Neutrophil (primary cell): Measurements from ENCODE around the gene RSPRY1.
"Not testable (repeated sequence)": the region's sequence is repeated elsewhere in the genome, so short reads cannot be mapped to it uniquely, and the experiment has no call there.

Source experiments
- H3K27ac ChIP-seq: fragments of 200-600 bp; sonication (generic); 2 replicates; pipeline ENCODE4 v1.5.1; 2016; ENCODE audit warnings: mild to moderate bottlenecking, moderate library complexity
- H3K27me3 ChIP-seq: fragments of 200-600 bp; sonication (generic); 2 replicates; pipeline ENCODE4 v1.6.0; 2016; ENCODE audit warnings: mild to moderate bottlenecking
- H3K36me3 ChIP-seq: fragments of 200-600 bp; sonication (generic); 2 replicates; pipeline ENCODE4 v1.5.1; 2017
- H3K4me1 ChIP-seq, 2 experiments: fragments of 200-600 bp in 1 of 2; sonication (generic) in 1 of 2; 1 replicate in 1 of 2; 2 replicates in 1 of 2; pipeline versions ENCODE4 v1.5.1 to v1.6.1; 2013 to 2016; ENCODE audit warnings: low read depth in 1 of 2, low read length in 1 of 2, mild to moderate bottlenecking in 1 of 2, moderate library complexity in 1 of 2; ENCODE audit not compliant: control insufficient read depth in 1 of 2, insufficient read depth in 1 of 2
- H3K4me3 ChIP-seq, 2 experiments: fragments of 200-600 bp in 1 of 2; sonication (generic) in 1 of 2; 1 replicate in 1 of 2; 2 replicates in 1 of 2; pipeline ENCODE4 v1.5.1; 2013 to 2016; ENCODE audit warnings: low read depth in 1 of 2, low read length in 1 of 2, mild to moderate bottlenecking in 1 of 2, moderate library complexity in 1 of 2
- H3K9me3 ChIP-seq: fragments of 200-600 bp; sonication (generic); 2 replicates; pipeline ENCODE4 v1.5.1; 2016
- TF ChIP-seq, protein P1 (sequence below): fragments of 200-600 bp; sonication (generic); IDR thresholded peaks from 2 replicates; pipeline ENCODE4 v1.5.1; 2016; ENCODE audit warnings: antibody characterized with exemption

The RSPRY1 gene

DNA sequence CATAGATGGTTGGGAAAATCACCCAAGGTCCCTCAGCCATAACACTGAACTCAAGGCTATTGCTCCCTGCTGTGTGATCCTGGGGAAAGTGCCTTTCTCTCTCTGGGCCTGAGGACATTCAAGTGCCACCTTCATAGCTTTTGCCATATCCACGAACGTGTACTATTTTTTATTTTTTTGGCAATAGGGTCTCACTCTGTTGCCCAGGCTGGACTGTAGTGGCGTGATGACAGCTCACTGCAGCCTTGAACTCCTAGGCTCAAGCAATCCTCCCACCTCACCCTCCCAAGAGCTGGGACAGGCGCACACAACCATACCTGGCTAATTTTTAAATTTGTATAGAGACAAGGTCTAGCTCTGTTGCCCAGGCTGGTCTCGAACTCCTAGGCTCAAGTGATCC is 87.7 kb downstream of the RSPRY1 start:
- H3K27ac ChIP-seq, result no peak overlapping the region
- TF ChIP-seq, protein P1, sequence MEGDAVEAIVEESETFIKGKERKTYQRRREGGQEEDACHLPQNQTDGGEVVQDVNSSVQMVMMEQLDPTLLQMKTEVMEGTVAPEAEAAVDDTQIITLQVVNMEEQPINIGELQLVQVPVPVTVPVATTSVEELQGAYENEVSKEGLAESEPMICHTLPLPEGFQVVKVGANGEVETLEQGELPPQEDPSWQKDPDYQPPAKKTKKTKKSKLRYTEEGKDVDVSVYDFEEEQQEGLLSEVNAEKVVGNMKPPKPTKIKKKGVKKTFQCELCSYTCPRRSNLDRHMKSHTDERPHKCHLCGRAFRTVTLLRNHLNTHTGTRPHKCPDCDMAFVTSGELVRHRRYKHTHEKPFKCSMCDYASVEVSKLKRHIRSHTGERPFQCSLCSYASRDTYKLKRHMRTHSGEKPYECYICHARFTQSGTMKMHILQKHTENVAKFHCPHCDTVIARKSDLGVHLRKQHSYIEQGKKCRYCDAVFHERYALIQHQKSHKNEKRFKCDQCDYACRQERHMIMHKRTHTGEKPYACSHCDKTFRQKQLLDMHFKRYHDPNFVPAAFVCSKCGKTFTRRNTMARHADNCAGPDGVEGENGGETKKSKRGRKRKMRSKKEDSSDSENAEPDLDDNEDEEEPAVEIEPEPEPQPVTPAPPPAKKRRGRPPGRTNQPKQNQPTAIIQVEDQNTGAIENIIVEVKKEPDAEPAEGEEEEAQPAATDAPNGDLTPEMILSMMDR, result no peak

DNA sequence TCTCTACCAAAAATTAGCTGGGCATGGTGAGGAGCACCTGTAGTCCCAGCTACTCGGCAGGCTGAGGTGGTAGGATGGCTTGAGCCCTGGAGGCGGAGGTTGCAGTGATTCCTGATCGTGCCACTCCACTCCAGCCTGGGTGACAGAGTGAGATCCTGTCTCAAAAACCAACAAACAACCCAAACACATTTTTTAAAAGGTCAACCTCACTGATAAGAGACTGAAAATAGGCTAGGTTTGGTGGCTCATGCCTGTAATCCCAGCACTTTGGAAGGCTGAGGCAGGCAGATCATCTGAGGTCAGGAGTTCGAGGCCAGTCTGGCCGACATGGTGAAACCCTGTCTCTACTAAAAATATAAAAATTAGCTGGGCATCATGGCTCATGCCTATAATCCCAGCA is 89.8 kb downstream of the RSPRY1 start:
- not testable (repeated sequence) for H3K27ac ChIP-seq, H3K36me3 ChIP-seq, H3K9me3 ChIP-seq, H3K4me3 ChIP-seq
- H3K27me3 ChIP-seq, result peaks cover 27% of the 10 kb centered on the region
- peaks cover 26 to 28% of the 10 kb centered on the region in 2 experiments for H3K4me1 ChIP-seq

More for the DNA sequence above, 87.7 kb downstream of the RSPRY1 start:
- Histone ChIP-seq H3K36me3 (no peaks in the 10 kb centered on the region), H3K9me3 (no peaks in the 10 kb centered on the region), H3K4me3 (no peak overlapping the region), H3K4me1 (peaks cover 26 to 28% of the 10 kb centered on the region in 2 experiments), H3K27me3 (peaks cover 5% of the 10 kb centered on the region)

DNA sequence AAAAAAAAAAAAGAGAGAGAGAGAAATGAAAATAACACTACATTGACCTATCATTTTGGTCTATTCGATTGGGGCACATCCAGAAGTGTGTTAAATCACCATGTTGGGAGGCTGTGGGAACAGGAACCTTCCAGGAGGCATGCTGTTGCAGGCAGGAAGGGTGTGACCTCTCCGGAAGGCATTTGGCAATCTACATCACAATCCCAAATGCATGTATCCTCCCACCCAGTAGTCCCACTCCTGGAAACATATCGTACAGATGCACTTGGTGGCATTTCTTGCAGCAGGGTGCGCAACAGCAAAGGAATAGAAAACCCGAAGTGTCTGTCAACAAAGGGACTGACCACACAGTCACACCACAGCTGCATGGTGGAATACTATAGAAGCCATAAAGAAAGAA is 90.5 kb downstream of the RSPRY1 start:
- no peaks in the 10 kb centered on the region for H3K9me3 ChIP-seq
- no peaks in the 10 kb centered on the region for H3K36me3 ChIP-seq
- no peak overlapping the region for H3K4me3 ChIP-seq
- H3K27ac ChIP-seq, result no peak overlapping the region
- TF ChIP-seq, protein P1, result no peak
- peaks cover 33% of the 10 kb centered on the region for H3K27me3 ChIP-seq
- H3K4me1 ChIP-seq, result peaks cover 26 to 28% of the 10 kb centered on the region in 2 experiments

DNA sequence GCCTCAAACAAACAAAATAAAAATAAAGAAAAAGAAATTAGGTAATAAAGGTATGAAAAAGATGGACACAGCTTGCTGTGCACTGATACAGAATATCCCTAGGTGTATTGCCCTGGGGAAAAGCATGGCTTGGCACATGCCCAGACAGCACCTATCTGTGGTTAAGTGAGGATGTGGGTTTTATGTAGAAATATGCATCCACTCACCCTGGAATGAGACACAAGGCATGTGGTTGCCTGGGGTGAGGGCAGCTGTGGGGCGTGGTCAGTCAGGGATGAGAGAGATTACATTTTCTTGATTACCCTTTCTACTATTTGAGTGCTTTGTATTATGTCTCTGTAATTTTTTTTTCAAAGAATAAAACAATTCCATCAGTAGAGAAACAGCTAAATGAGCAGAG is 91.5 kb downstream of the RSPRY1 start:
- Histone ChIP-seq H3K36me3 (no peaks in the 10 kb centered on the region), H3K4me1 (peaks cover 26 to 28% of the 10 kb centered on the region in 2 experiments), H3K9me3 (no peaks in the 10 kb centered on the region), H3K27ac (no peak overlapping the region), H3K4me3 (no peak overlapping the region), H3K27me3 (peaks cover 43% of the 10 kb centered on the region)
- TF ChIP-seq, protein P1, result no peak

DNA sequence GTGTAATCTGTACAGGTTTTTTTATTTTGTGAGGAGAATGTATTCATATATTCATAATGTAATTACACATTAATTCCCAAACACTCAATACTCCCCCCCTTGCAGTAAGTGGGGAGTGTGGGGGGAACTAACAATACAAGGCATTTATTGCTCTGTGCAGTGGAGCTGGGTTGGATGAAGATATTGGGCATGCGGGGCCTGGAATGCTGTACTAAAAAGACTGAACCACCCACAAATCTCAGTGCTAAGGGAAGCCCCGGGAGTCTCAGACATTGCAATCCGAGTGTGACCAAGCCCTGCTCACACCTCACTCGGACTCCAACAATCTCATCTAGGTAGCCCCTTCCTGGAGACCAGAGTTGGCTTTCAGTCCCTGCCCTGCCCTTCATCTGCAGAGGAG is 92.4 kb downstream of the RSPRY1 start:
- Histone ChIP-seq H3K4me1 (peaks cover 26 to 28% of the 10 kb centered on the region in 2 experiments), H3K9me3 (no peaks in the 10 kb centered on the region), H3K36me3 (no peaks in the 10 kb centered on the region), H3K27me3 (peaks cover 52% of the 10 kb centered on the region), H3K27ac (no peak overlapping the region), H3K4me3 (no peak overlapping the region)
- TF ChIP-seq, protein P1, result no peak

DNA sequence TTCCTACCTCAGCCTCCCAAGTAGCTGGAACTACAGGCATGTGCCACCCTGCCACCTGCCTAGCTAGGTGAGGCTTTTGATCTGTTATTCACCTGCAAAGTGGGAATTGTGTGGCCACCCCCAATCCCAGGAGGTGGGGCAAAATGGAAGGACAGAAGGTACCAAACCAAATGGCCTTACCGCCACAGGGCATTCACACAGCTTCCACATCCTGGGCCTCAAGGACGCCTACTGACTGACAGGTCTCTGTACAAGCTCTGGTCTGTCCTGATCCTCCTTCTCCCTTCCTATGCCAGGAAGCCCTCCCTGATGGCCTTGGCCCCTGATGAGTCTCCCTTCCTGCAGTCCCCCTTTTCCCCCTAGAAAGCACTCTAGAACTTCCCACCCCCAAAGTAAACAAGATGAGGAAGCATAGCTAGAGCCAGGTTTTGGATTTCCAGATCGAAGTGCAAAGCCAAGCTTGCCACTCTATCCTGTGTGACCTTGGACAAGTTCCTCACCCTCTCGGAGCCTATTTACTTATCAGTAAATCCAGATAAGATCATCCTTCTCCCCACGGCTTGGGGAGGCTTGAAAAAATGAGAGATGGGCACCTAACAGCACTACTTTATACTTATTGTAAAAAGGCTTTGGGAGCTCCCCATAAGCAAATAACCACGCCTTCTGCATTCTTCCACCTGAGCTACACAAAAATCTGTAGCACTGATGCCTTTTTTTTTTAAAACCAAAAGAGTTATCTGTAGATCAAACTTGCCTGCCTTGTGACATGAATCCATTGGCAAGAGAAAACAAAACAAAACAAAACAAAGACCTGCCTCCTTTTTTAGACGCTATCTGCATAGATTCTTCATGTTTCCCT is 93.9 kb downstream of the RSPRY1 start:
- Histone ChIP-seq H3K27me3 (peaks cover 67% of the 10 kb centered on the region), H3K4me3 (no peak overlapping the region), H3K36me3 (no peaks in the 10 kb centered on the region), H3K9me3 (no peaks in the 10 kb centered on the region), H3K27ac (no peak overlapping the region), H3K4me1 (peaks cover 36 to 38% of the 10 kb centered on the region in 2 experiments)
- TF ChIP-seq, protein P1, result no peak
